IMR-90 (cell line): ENCODE data around the gene PIH1D1. TPM values are rescaled to one million over a fixed set of nuclear protein-coding genes. Genes with fewer than 3 reads are reported as not detected.

Source experiments
- ATAC-seq: fragments of 200-7000 bp; cut with Tn5 transposase; 2 replicates; pipeline ENCODE4 v1.9.1; 2020; ENCODE audit warnings: low read depth, mild to moderate bottlenecking, moderate library complexity
- BruUV-seq: library from RNA; stranded (reverse); fragments of 400-500 nt; replicated peaks from 2 replicates; lab custom pipeline; 2021; lab: Mats Ljungman, UMichigan
- CTCF ChIA-PET: fragments of 300-600 bp; formaldehyde crosslinking; extraction: SDS; loops from one replicate; lab custom pipeline; 2021; ENCODE audit warnings: antibody characterized with exemption; lab: Yijun Ruan, JAX
- POLR2A ChIA-PET: fragments of 300-600 bp; sonication (Branson Sonifier 250); formaldehyde crosslinking; loops from one replicate; lab custom pipeline; 2022; ENCODE audit warnings: antibody characterized with exemption; ENCODE audit not compliant: unreplicated experiment; lab: Charles Lee
- DNase-seq: peaks from one replicate; pipeline ENCODE4 v3.0.0; 2013
- H2AFZ ChIP-seq: replicated peaks from 2 replicates; pipeline ENCODE3; 2013; ENCODE audit warnings: low read length, mild to moderate bottlenecking; ENCODE audit not compliant: poor library complexity
- H2AK5ac ChIP-seq: 2 replicates; pipeline ENCODE4 v1.6.1; 2013; ENCODE audit warnings: low read depth, low read length, inconsistent platforms
- H2AK9ac ChIP-seq: replicated peaks from 2 replicates; pipeline ENCODE3; 2013; ENCODE audit warnings: mild to moderate bottlenecking, low read depth, low read length, moderate library complexity; ENCODE audit not compliant: poor library complexity
- H2BK120ac ChIP-seq: 2 replicates; pipeline ENCODE4 v1.6.1; 2013; ENCODE audit warnings: low read depth, low read length, inconsistent platforms
- H2BK15ac ChIP-seq: 3 replicates; pipeline ENCODE4 v1.6.1; 2013; ENCODE audit warnings: low read depth, low read length, inconsistent platforms
- H2BK20ac ChIP-seq: 2 replicates; pipeline ENCODE4 v1.6.1; 2013; ENCODE audit warnings: low read depth, mild to moderate bottlenecking, inconsistent platforms, low read length, moderate library complexity
- H2BK5ac ChIP-seq: 2 replicates; pipeline ENCODE4 v1.6.1; 2013; ENCODE audit warnings: mild to moderate bottlenecking, low read depth, low read length, inconsistent platforms; ENCODE audit not compliant: poor library complexity, severe bottlenecking
- H3K14ac ChIP-seq: replicated peaks from 2 replicates; pipeline ENCODE4 v1.6.1; 2013; ENCODE audit warnings: low read depth, low read length, inconsistent platforms
- H3K18ac ChIP-seq: 2 replicates; pipeline ENCODE4 v1.6.1; 2013; ENCODE audit warnings: low read depth, low read length, control low read depth
- H3K23ac ChIP-seq: 2 replicates; pipeline ENCODE4 v1.6.1; 2013; ENCODE audit warnings: low read depth, low read length, inconsistent platforms
- H3K27ac ChIP-seq: 2 replicates; pipeline ENCODE4 v1.5.1; 2013; ENCODE audit warnings: mild to moderate bottlenecking, control low read depth, low read length; ENCODE audit not compliant: insufficient read depth
- H3K27me3 ChIP-seq: 2 replicates; pipeline ENCODE4 v1.6.1; 2013; ENCODE audit warnings: low read length; ENCODE audit not compliant: control insufficient read depth, insufficient read depth
- H3K36me3 ChIP-seq: 2 replicates; pipeline ENCODE4 v1.6.1; 2013; ENCODE audit warnings: low read length, mixed read lengths; ENCODE audit not compliant: control insufficient read depth, insufficient read depth
- H3K4ac ChIP-seq: 2 replicates; pipeline ENCODE4 v1.6.1; 2013; ENCODE audit warnings: low read depth, low read length, inconsistent platforms
- H3K4me1 ChIP-seq: 2 replicates; pipeline ENCODE4 v1.6.1; 2013; ENCODE audit warnings: low read length, mixed read lengths; ENCODE audit not compliant: control insufficient read depth, insufficient read depth
- H3K4me2 ChIP-seq: 2 replicates; pipeline ENCODE4 v1.6.1; 2013; ENCODE audit warnings: low read depth, mild to moderate bottlenecking, control low read depth, low read length, moderate library complexity
- H3K4me3 ChIP-seq: 2 replicates; pipeline ENCODE4 v1.5.1; 2013; ENCODE audit warnings: low read depth, mild to moderate bottlenecking, control low read depth, low read length, moderate library complexity; ENCODE audit not compliant: insufficient read depth
- H3K56ac ChIP-seq: 2 replicates; pipeline ENCODE4 v1.6.1; 2013; ENCODE audit warnings: low read length, inconsistent platforms; ENCODE audit not compliant: insufficient read depth; ENCODE audit errors: extremely low read depth
- H3K79me1 ChIP-seq, 2 experiments: 2 replicates each; pipeline ENCODE4 v1.6.1; 2013; ENCODE audit warnings: low read length in 2 of 2, inconsistent platforms in 1 of 2, low read depth in 1 of 2
- H3K9ac ChIP-seq: 2 replicates; pipeline ENCODE4 v1.6.1; 2013; ENCODE audit warnings: low read depth, low read length, control low read depth
- H3K9me1 ChIP-seq: 2 replicates; pipeline ENCODE4 v1.6.1; 2013; ENCODE audit warnings: low read length, inconsistent platforms; ENCODE audit not compliant: insufficient read depth
- H3K9me3 ChIP-seq: 2 replicates; pipeline ENCODE4 v1.6.1; 2013; ENCODE audit warnings: low read length; ENCODE audit not compliant: control insufficient read depth, insufficient read depth
- H4K20me1 ChIP-seq: 2 replicates; pipeline ENCODE4 v1.6.1; 2013; ENCODE audit warnings: low read length, inconsistent platforms; ENCODE audit not compliant: insufficient read depth
- H4K5ac ChIP-seq: 2 replicates; pipeline ENCODE4 v1.6.1; 2013; ENCODE audit warnings: mild to moderate bottlenecking, low read depth, low read length, control low read depth
- H4K8ac ChIP-seq, 2 experiments: 2 replicates each; pipeline ENCODE4 v1.6.1; 2013; ENCODE audit warnings: low read depth in 2 of 2, low read length in 2 of 2, control low read depth in 1 of 2, inconsistent platforms in 1 of 2
- H4K91ac ChIP-seq: 2 replicates; pipeline ENCODE4 v1.6.1; 2013; ENCODE audit warnings: low read depth, low read length, inconsistent platforms; ENCODE audit not compliant: insufficient read depth
- MAZ ChIP-seq: IDR thresholded peaks from 2 replicates; pipeline ENCODE4 v1.6.1; 2012; ENCODE audit warnings: low read depth, mild to moderate bottlenecking, low read length, improper control_type of control experiment, moderate library complexity, borderline replicate concordance
- WGBS, 2 experiments: methylation state at CpG; one replicate each; pipeline versions ENCODE4 v1.1.5 to v1.1.7; 2013; ENCODE audit warnings: missing lambda C conversion rate in 2 of 2; ENCODE audit not compliant: insufficient read length in 1 of 2; ENCODE audit errors: extremely low coverage in 2 of 2; 5-methylcytosine and 5-hydroxymethylcytosine counted together
- dilution Hi-C: fragments of 300-500 bp; cut with HindIII; formaldehyde crosslinking; loops from one replicate; pipeline ENCODE4 v1.14.3; 2018; ENCODE audit warnings: low sequenced_read_pairs; ENCODE audit not compliant: unreplicated experiment
- in situ Hi-C: fragments of 300-500 bp; cut with MboI; formaldehyde crosslinking; loops from 3 replicates; pipeline ENCODE4 v1.14.3; 2019; ENCODE audit warnings: low sequenced_read_pairs, inconsistent platforms, mixed read lengths
- intact Hi-C: fragments of 100-400 bp; cut with micrococcal nuclease; formaldehyde crosslinking; loops from 2 replicates; pipeline ENCODE4 v1.10.0; 2022
- polyA plus RNA-seq, 3 experiments: library from polyadenylated mRNA; depleted of rRNA; stranded (reverse); fragments of >200 nt; gene quantifications; 2 replicates each; pipeline ENCODE4 v1.2.3, GENCODE V29; 2012; ENCODE audit warnings: low replicate concordance in 1 of 3
- total RNA-seq: library from RNA; depleted of rRNA; stranded (reverse); fragments of >200 nt; gene quantifications from 2 replicates; pipeline ENCODE4 v1.2.3, GENCODE V29; 2012
- TF ChIP-seq, protein P1 (sequence below): fragments of 150-350 bp; IDR thresholded peaks from 2 replicates; pipeline ENCODE4 v1.6.1; 2017; ENCODE audit warnings: mild to moderate bottlenecking, antibody characterized with exemption, low read length, low read depth

Gene PIH1D1
- total and polyA plus RNA-seq, 2 of the 4 experiments (the other 2 are of a cell fraction): 77.9 to 122 TPM

- no peak overlapping the region for H3K4me3 ChIP-seq
- intact Hi-C loops: no loop called here
- H3K9me3 ChIP-seq: peaks cover 2% of the 10 kb centered on the region; the same call in 1 of the 2 replicates
- 7% methylated on average over 3 of the region's 3 CpGs; no CpG with 5 or more reads in 1 of the 2 experiments for WGBS, 2 experiments
- no peak overlapping the region for H4K8ac ChIP-seq
- in situ Hi-C loops: no loop called here
- H2BK15ac ChIP-seq: no peak overlapping the region
- H3K79me1 ChIP-seq: no peaks in the 10 kb centered on the region
- no peak overlapping the region for H4K91ac ChIP-seq
- DNase-seq (no peak), ATAC-seq (no peak)
- H3K9ac ChIP-seq: no peak overlapping the region
- no TSS peak for BruUV-seq
- H2BK20ac ChIP-seq: no peak overlapping the region
- no peak overlapping the region for H3K4ac ChIP-seq
- no peaks in the 10 kb centered on the region for H3K9me1 ChIP-seq
- H2BK120ac ChIP-seq: no peak overlapping the region
- dilution Hi-C loops: no loop called here
- H3K23ac ChIP-seq: no peak overlapping the region
- peaks cover 94% of the 10 kb centered on the region for H3K27me3 ChIP-seq
- CTCF ChIA-PET: interaction anchor here (0.5 kb wide), 1 partner anchor 164 kb away, joined by 3 read pairs; no protein-coding TSS in a partner anchor
- no peaks in the 10 kb centered on the region for H3K36me3 ChIP-seq
- POLR2A ChIA-PET: no interaction called here
- H2AK5ac ChIP-seq: no peak overlapping the region
- H3K56ac ChIP-seq: no peak overlapping the region
- H3K27ac ChIP-seq: no peak overlapping the region
- H3K4me2 ChIP-seq: no peak overlapping the region
- no peak overlapping the region for H3K14ac ChIP-seq
- peak overlapping the region; percentile 49 for H2AFZ ChIP-seq
- no peak overlapping the region for H4K5ac ChIP-seq
- no peak overlapping the region for H2AK9ac ChIP-seq
- no peaks in the 10 kb centered on the region for H4K20me1 ChIP-seq
- no peak overlapping the region for H3K18ac ChIP-seq
- no peak for TF ChIP-seq MAZ
- TF ChIP-seq, protein P1, sequence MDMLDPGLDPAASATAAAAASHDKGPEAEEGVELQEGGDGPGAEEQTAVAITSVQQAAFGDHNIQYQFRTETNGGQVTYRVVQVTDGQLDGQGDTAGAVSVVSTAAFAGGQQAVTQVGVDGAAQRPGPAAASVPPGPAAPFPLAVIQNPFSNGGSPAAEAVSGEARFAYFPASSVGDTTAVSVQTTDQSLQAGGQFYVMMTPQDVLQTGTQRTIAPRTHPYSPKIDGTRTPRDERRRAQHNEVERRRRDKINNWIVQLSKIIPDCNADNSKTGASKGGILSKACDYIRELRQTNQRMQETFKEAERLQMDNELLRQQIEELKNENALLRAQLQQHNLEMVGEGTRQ: no peak
- peaks cover 2% of the 10 kb centered on the region; the same call in 1 of the 2 replicates for H3K4me1 ChIP-seq
- H2BK5ac ChIP-seq: no peak overlapping the region
Observed at GRCh38 chr19:49423985-49424303, 27.7 kb downstream of the PIH1D1 start.
